DMS153 (cell line): ENCODE data around the gene LRRC8A.

Experiments used
- DNase-seq: peaks from one replicate; lab custom pipeline; 2025; lab: John Stamatoyannopoulos, UW

LRRC8A gene

DNA sequence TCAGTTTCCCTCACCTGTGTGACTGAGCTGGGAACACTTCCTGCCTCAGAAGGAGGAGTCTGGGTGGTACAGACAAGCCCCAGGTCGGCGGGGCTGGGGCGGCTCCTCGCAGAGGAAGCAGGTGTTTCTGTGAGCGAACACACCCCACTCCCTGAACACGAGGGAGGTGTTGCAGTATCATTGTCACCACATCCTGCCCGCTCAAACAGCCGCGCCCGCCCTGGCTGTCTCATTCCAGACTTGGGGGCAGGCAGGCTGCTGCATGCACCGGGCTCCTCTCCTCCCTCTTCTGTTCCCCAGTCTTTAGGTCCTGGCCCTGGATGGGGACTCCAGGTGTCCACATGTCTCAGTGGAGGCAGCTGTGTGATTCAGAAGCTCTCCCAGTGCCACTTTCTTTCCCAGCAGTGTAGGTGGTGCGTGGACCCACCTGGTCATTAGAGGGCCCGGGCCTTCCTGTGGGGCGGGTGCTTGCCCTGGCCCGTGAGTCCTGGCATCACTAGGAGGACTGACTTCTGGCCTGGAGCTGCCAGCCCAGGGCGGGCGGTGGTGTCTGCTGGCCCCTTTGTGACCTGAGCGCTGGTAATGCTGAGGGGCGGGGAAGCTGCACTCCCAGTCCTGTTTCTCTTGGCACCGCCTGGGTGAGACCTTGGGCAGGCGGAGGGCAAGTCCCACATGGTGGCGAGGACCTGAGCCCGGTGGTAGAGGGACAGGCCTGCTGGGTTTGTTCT lies 20.6 kb downstream of the LRRC8A start:
- DNase-seq = peak; percentile 82

DNA sequence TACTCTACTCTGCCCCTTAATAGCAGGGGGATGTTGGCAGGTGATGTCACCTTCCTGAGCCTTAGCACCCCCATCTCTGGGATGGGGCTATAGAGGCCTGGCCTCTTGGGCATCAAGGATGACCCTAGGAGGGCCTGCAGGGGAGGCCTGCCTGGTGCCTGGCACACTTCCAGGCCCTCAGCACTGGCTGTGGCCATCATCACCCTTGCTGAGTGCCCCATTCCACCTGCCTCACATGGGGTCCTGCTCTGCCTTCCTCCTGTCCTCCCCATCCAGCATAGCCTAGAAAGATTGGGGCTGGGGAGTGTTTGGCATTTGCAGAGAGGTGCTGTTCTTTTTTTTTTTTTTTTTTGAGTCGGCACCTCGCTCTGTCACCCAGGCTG lies 21.1 kb downstream of the LRRC8A start:
- DNase-seq = no peak

DNA sequence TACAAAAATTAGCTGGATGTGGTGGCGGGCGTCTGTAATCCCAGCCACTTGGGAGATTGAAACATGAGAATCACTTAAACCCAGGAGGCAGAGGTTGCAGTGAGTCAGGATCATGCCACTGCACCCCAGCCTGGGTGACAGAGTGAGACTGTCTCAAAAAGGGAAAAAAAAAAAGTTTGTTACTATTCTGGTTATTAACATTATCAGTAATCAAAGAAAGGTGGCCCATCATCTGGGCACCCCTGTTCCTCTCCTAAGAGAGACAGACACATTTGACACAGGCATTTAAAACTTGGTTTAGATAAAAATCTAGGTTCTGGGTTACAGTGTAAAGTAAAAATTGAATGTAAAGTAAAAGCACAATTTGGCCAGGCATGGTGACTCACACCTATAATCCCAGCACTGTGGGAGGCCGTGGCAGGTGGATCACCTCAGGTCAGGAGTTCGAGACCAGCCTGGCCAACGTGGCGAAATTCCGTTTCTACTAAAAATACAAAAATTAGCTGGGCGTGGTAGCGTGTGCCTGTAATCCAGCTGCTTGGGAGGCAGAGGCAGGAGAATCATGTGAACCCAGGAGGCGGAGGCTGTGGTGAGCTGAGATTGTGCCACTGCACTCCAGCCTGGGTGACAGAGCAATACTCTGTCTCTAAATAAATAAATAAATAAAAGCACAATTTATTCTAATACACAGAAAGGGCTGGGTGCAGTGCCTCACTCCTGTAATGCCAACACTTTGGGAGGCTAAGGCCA lies 22.1 kb downstream of the LRRC8A start:
- no peak for DNase-seq

DNA sequence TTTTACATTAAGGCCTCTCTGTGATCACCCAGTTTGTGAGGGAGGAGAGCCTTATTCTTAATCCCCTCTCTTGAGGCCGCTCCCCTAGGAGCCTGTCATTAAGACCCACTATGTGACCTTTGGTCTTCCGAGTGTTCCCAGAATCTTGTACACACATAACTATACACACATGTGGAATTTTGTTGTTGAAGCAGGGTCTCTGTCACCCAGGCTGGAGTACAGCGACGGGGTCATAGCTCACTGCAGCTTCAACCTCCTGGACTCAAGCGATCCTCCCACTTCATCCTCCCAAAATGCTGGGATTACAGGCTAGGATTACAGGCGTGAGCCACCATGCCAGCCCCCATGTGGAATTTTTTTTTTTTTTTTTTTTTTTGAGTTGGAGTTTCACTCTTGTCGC lies 24.0 kb downstream of the LRRC8A start:
- DNase-seq = no peak

DNA sequence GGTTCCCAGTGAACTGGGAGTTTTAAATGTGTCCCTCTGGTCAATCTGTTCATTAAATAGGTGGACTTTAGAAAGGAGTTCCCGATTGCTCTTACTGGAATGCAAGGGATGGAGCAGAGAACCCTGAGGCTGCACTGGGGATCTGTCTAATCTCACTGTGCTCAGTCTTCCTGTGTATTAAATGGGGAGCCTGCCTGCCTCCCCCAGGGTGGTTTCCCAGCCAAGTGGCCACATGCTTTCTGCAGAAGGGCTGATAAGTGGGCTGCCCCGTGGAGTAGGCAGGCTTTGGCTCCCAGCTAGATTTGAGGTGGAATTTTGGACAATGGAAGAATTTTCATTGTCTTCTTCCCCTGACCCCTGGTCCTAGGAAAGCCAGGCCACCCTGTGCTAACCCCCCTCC lies 24.8 kb downstream of the LRRC8A start:
- DNase-seq = no peak

DNA sequence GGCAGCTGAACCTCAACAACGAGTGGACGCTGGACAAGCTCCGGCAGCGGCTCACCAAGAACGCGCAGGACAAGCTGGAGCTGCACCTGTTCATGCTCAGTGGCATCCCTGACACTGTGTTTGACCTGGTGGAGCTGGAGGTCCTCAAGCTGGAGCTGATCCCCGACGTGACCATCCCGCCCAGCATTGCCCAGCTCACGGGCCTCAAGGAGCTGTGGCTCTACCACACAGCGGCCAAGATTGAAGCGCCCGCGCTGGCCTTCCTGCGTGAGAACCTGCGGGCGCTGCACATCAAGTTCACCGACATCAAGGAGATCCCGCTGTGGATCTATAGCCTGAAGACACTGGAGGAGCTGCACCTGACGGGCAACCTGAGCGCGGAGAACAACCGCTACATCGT lies 26.4 kb downstream of the LRRC8A start:
- no peak for DNase-seq

DNA sequence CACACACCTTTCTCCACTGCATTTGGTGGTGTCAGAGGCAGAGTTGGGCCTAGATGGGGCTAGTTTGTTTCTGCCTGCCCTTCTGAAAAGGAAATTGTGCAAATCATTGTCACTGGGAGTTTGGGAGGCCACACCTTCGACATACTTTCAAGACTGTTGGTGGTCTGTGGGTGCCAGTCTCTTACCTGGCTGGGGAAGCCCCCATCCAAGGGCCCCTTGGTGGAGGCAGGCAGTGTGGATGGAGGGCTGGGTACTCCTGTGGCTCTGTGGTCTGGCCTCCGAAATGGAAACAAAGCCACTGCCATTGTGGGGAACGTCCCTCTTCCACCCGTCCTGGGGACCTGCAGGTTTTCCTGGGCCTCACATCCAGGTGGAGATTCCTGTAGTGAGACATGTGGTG lies 27.9 kb downstream of the LRRC8A start:
- no peak for DNase-seq

DNA sequence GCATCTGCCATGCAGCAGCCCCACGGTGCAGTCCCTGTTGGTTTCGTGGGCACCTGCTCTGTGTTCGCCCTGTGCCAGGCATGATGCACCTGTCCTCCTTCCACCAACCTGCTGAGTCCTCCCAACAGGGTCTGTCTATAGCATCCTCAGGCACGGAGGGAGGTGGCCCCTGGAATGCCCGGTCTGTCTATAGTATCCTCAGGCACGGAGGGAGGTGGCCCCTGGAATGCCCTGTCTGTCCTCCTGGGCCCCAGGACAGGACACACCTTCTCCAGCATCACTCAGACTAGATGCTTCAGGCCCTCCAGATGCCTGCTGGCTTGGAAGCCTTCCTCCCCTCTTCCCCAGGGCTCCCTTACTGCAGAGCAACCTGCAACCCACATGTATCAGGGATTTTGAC lies 29.0 kb downstream of the LRRC8A start:
- DNase-seq = no peak

DNA sequence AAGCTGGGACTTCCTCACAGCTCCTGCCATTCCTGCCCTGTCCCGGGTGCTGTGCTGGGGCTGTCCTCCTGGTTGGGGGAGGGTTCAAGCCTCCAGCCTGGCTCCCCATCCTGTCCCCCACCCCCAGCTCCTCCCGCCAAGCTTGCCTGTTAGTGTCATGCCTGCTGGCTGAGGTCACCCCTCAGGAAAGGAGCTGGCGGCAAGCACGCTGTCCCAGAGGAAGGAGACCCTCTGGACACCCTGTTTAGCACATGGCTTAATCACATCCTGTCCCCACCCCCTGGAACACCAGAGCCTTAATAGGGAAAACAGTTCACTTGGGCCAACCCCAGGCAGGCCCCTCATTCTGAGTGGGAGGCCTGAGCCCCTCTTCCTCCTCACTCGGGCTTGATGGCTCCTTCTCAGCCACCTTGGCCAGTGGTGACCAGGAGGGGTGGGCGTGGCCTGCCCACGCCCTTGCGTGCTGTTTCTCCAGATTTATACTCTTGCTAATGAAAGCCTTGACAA lies 29.6 kb downstream of the LRRC8A start:
- DNase-seq = no peak

DNA sequence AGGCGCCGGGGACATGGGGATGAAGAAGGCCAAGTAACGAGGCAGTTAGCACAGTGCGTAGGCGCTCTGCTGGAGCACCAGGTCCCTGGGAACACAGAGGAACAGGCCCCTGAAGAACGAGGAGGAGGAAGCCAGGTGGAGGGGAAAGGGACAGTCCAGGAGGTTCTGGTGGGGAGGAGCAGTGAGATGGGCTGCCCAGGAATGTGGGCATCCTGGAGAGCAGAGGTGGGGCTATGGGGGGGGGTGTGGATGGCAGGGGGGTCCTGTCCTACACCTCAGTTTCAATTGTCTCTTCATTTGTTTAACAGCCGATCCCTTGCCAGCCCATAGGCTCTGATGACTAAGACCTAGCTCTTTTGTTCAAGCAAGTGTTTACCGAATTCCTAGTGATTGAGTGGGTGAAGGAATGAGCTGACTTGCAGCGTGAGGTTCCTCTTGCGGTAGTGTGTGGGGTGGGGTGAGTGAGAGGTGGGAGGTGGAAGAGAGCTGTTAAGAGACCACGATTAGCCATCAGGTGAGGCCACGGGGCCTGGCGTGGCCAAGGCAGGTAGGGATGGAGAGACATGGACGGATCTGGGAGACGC lies 30.4 kb downstream of the LRRC8A start:
- DNase-seq = no peak

DNA sequence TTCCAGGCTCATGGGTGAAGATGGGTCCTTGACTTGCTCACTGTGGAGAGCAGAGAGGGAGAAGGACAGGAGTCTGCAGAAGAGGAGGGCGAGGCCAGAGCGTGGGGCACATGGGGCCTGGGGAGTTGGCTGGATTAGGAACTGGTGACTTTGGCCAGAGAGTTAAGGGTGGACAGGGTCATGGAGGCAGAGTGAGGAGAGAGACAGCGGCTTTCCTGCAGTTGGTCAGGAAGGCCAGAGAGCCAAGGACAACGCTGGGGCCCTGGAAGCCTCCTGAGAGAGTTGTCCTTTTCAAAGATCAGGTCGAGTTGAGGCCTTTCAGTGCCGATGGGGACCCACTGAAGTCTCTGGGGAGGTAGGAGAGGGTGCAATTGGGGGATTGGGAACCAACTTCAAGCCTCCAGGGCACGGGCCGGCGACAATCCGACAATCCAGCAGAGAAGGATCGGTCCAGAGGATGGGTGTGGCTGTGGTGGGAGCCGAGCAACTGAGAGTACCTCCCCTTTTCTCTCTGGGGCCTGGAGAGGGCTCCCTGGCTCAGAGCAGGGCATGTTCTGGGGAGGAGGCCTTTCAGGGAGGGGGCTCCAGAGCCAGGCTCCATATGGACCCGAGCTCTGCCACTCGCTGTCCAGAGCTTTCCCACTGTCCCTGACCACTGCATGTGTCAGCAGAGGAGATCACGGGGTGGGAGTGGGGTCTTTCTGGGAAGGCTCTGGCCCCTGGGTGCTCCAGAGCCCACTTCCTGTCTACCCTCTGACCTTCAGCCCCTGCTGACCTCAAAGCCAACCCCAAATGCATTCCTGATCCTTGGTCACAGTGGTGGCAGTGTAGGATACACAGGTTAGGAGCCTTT lies 31.3 kb downstream of the LRRC8A start:
- no peak for DNase-seq

DNA sequence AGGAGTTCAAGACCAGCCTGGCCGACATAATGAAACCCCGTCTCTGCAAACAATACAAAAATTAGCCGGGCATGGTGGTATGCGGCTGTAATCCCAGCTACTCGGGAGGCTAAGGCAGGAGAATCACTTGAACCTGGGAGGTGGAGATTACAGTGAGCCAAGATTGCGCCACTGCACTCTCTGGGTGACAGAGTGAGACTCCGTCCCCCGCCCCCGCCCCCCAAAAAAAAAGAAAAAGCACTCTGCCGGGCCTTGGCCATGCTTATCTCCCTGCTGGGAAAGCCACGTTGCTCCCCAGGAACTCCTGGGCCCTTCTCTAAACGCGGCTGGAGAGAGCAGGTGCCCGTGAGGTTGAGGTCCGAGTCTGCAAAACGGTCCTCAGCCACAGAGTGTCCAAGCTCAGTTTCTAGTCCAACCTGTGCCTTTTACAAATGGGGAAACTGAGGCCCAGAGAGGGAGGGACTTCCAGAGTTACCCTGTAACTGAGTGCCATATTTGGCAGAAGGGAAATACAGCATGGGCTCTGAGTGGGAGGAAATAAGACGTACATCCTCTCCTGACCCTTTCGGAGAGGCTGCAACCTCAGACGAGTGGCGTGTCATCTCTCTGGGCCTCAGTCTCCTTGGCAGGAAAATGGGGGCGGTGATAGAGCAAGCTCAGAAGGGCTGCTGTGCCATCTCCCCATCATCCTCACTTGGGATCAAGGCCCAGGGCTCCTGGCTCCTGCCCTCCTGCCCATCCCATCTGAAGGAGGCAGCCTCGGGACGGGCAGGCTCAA lies 32.3 kb downstream of the LRRC8A start:
- no peak for DNase-seq

DNA sequence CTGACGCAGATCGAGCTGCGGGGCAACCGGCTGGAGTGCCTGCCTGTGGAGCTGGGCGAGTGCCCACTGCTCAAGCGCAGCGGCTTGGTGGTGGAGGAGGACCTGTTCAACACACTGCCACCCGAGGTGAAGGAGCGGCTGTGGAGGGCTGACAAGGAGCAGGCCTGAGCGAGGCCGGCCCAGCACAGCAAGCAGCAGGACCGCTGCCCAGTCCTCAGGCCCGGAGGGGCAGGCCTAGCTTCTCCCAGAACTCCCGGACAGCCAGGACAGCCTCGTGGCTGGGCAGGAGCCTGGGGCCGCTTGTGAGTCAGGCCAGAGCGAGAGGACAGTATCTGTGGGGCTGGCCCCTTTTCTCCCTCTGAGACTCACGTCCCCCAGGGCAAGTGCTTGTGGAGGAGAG lies 34.3 kb downstream of the LRRC8A start:
- no peak for DNase-seq

DNA sequence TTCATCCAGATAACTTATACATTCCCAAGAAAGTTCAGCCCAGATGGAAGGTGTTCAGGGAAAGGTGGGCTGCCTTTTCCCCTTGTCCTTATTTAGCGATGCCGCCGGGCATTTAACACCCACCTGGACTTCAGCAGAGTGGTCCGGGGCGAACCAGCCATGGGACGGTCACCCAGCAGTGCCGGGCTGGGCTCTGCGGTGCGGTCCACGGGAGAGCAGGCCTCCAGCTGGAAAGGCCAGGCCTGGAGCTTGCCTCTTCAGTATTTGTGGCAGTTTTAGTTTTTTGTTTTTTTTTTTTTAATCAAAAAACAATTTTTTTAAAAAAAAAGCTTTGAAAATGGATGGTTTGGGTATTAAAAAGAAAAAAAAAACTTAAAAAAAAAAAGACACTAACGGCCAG lies 34.8 kb downstream of the LRRC8A start:
- DNase-seq = no peak

DNA sequence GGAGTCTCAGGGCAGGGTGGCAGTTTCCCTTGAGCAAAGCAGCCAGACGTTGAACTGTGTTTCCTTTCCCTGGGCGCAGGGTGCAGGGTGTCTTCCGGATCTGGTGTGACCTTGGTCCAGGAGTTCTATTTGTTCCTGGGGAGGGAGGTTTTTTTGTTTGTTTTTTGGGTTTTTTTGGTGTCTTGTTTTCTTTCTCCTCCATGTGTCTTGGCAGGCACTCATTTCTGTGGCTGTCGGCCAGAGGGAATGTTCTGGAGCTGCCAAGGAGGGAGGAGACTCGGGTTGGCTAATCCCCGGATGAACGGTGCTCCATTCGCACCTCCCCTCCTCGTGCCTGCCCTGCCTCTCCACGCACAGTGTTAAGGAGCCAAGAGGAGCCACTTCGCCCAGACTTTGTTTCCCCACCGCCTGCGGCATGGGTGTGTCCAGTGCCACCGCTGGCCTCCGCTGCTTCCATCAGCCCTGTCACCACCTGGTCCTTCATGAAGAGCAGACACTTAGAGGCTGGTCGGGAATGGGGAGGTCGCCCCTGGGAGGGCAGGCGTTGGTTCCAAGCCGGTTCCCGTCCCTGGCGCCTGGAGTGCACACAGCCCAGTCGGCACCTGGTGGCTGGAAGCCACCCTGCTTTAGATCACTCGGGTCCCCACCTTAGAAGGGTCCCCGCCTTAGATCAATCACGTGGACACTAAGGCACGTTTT lies 35.4 kb downstream of the LRRC8A start:
- DNase-seq = no peak

DNA sequence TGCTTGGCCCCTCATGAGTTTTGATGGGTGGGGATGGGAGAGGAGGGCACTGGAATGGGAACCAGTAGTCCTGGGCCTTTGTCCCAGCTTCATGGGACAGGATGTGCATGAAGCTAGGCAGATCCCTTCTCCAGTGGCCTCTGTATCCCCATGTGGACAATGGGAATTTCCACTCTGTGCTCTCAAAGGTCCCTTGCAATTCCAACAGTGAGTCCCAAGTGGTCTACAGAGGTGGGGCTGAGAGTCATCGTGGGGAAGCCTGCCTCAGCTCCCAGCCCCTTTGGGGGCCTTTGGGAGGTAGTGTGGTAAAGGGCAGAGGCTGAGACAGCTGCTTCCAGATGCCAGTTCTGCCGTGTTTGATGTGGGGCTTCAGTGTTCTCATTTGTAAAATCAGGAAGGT lies 37.0 kb downstream of the LRRC8A start:
- no peak for DNase-seq

DNA sequence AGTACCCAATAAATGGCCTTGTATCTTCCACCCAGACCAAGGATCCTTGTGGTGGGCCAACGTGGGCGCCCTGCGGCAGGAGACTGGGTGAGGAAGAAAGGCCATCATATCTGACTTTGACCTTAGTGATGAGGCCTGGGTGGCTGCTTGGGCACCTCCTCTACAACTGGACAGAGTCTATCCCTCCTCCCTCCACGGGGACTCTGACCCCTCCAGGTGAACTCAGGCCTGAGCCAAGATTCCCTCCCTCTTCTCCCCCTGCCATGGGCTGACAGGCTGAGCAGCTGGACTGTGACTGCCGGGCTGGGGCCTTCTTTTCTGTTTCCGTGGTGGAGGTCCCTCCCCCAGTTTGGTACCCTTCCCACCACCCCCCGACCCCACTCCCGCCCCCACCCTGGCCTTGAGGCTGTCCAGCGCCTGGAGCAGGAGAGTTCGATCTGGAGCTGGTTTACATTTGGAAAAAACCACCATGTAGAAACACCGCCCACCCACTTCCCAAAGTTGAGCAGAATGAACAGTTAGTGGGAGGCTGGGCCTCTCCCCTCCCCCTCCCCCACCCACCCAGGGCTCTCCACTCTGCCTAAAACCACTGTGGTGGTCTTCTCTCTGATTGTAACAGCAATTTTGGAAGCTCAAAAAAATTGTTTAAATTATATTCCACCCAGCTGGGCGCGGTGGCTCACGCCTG lies 37.6 kb downstream of the LRRC8A start:
- DNase-seq = no peak

DNA sequence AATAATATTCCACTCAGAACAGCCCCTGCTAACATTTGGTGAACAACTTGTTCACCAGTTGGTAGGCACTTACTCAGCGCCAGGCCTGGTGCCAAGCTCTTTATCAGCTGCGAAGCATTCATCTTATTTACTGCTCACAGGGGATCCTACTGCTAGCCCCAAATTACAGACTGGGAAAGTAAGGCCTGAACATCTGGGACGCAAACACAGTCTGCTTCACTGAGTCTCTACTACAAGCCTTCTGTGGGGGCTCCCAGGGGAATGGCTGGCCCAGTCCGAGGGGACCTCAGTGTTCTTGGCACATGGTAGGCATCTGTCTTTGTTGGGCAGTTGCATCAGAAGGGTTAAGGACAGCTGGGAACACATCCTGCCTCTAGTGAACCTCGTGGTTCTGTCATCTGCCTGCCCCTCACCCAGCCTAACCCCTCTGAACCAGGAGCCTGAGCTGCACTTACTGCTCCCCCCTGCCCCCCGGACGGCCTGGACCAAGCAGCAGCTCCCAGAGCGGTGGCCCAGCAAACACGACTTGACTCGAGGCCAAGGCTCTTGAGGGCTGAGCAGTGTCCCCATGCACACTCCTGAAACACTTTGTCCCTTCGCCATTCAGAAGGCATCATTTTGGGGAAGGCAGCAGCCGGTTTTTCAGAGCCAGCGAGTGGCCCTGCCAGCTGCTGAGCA lies 38.6 kb downstream of the LRRC8A start, which contains the start of gene PHYHD1:
TSS of gene PHYHD1 (plus strand) at position 602 of the 678 bp plus-strand sequence. CDS start 1,342 bp downstream, outside the sequence.
- no peak for DNase-seq
